Mesenchymal stem cell (in vitro differentiated cells and primary cell): ENCODE measurements around the gene UROS.

Source experiments
- DNase-seq: peaks from one replicate; pipeline ENCODE4 v3.0.0-alpha.2; 2013
- H2AFZ ChIP-seq: one replicate; pipeline ENCODE4 v1.6.1; 2013; ENCODE audit warnings: low read depth, mild to moderate bottlenecking, control low read depth, inconsistent platforms, low read length, moderate library complexity
- H2AK5ac ChIP-seq: 2 replicates; pipeline ENCODE4 v1.6.1; 2013; ENCODE audit warnings: low read length, moderate library complexity, mild to moderate bottlenecking, inconsistent platforms; ENCODE audit not compliant: severe bottlenecking
- H2BK120ac ChIP-seq: one replicate; pipeline ENCODE4 v1.6.1; 2013; ENCODE audit warnings: low read depth, mild to moderate bottlenecking, inconsistent platforms, low read length, moderate library complexity
- H2BK12ac ChIP-seq, 2 experiments: one replicate each; pipeline ENCODE4 v1.6.1; 2013; ENCODE audit warnings: inconsistent platforms in 2 of 2, low read length in 2 of 2, mild to moderate bottlenecking in 2 of 2, moderate library complexity in 2 of 2, control low read depth in 1 of 2
- H2BK15ac ChIP-seq: one replicate; pipeline ENCODE4 v1.6.1; 2013; ENCODE audit warnings: mild to moderate bottlenecking, low read depth, inconsistent platforms; ENCODE audit not compliant: poor library complexity, severe bottlenecking
- H2BK5ac ChIP-seq: 2 replicates; pipeline ENCODE4 v1.6.1; 2013; ENCODE audit warnings: low read depth, mild to moderate bottlenecking, low read length, control low read depth, inconsistent platforms; ENCODE audit not compliant: poor library complexity, severe bottlenecking
- H3K14ac ChIP-seq, 2 experiments: one replicate each; pipeline ENCODE4 v1.6.1; 2013; ENCODE audit warnings: inconsistent platforms in 2 of 2, low read length in 2 of 2, control low read depth in 1 of 2, mild to moderate bottlenecking in 1 of 2, moderate library complexity in 1 of 2
- H3K18ac ChIP-seq, 2 experiments: one replicate each; pipeline ENCODE4 v1.6.1; 2013; ENCODE audit warnings: inconsistent platforms in 2 of 2, low read length in 2 of 2, control low read depth in 1 of 2, low read depth in 1 of 2, mild to moderate bottlenecking in 1 of 2
- H3K23ac ChIP-seq, 2 experiments: one replicate each; pipeline ENCODE4 v1.6.1; 2013; ENCODE audit warnings: inconsistent platforms in 2 of 2, low read length in 2 of 2, mild to moderate bottlenecking in 2 of 2, moderate library complexity in 2 of 2, control low read depth in 1 of 2
- H3K27ac ChIP-seq: 2 replicates; pipeline ENCODE4 v1.5.1; 2013; ENCODE audit warnings: mild to moderate bottlenecking, moderate library complexity, low read length, control low read depth, inconsistent platforms; ENCODE audit not compliant: poor library complexity, severe bottlenecking
- H3K27me3 ChIP-seq, 2 experiments: 2 replicates each; pipeline versions ENCODE4 v1.6.1 to v1.7.0; 2013; ENCODE audit warnings: low read length in 2 of 2, mild to moderate bottlenecking in 2 of 2, moderate library complexity in 2 of 2, control low read depth in 1 of 2, inconsistent platforms in 1 of 2; ENCODE audit not compliant: control insufficient read depth in 1 of 2, insufficient read depth in 1 of 2
- H3K36me3 ChIP-seq, 2 experiments: 2 replicates each; pipeline versions ENCODE4 v1.6.1 to v1.7.0; 2013; ENCODE audit warnings: low read length in 2 of 2, control low read depth in 1 of 2, inconsistent platforms in 1 of 2, low read depth in 1 of 2, mild to moderate bottlenecking in 1 of 2; ENCODE audit not compliant: insufficient read depth in 2 of 2, control insufficient read depth in 1 of 2
- H3K4ac ChIP-seq, 2 experiments: one replicate each; pipeline ENCODE4 v1.6.1; 2013; ENCODE audit warnings: inconsistent platforms in 2 of 2, low read length in 2 of 2, mild to moderate bottlenecking in 2 of 2, moderate library complexity in 2 of 2, control low read depth in 1 of 2, low read depth in 1 of 2
- H3K4me1 ChIP-seq: 2 replicates; pipeline ENCODE4 v1.6.1; 2013; ENCODE audit warnings: low read depth, low read length, control low read depth; ENCODE audit not compliant: control insufficient read depth, insufficient read depth
- H3K4me2 ChIP-seq: 2 replicates; pipeline ENCODE4 v1.6.1; 2013; ENCODE audit warnings: low read length, mild to moderate bottlenecking, inconsistent platforms; ENCODE audit not compliant: poor library complexity, severe bottlenecking
- H3K4me3 ChIP-seq, 2 experiments: 2 replicates each; pipeline versions ENCODE4 v1.5.1 to v1.7.0; 2013; ENCODE audit warnings: low read length in 2 of 2, mild to moderate bottlenecking in 2 of 2, control low read depth in 1 of 2, low read depth in 1 of 2; ENCODE audit not compliant: insufficient read depth in 1 of 2
- H3K79me1 ChIP-seq: replicated peaks from 2 replicates; pipeline ENCODE4 v1.6.1; 2013; ENCODE audit warnings: mild to moderate bottlenecking, control low read depth, low read length, inconsistent platforms; ENCODE audit not compliant: poor library complexity, severe bottlenecking
- H3K9ac ChIP-seq: 2 replicates; pipeline ENCODE4 v1.7.0; 2013; ENCODE audit warnings: mild to moderate bottlenecking, low read length, moderate library complexity
- H3K9me3 ChIP-seq: 2 replicates; pipeline ENCODE4 v1.7.0; 2013; ENCODE audit warnings: mild to moderate bottlenecking, low read length; ENCODE audit not compliant: control insufficient read depth
- H4K8ac ChIP-seq: one replicate; pipeline ENCODE4 v1.6.1; 2013; ENCODE audit warnings: inconsistent platforms, mild to moderate bottlenecking, low read length, moderate library complexity
- H4K91ac ChIP-seq: one replicate; pipeline ENCODE4 v1.6.1; 2013; ENCODE audit warnings: mild to moderate bottlenecking, low read length, inconsistent platforms
- WGBS: methylation state at CpG from one replicate; pipeline ENCODE4 v1.1.7; 2013; ENCODE audit warnings: mixed read lengths; 5-methylcytosine and 5-hydroxymethylcytosine counted together

The UROS gene

GRCh38 chr10:125756196-125756595, 66.9 kb downstream of the UROS start:
- Histone ChIP-seq H3K23ac (no peak overlapping the region), H2BK5ac (no peak overlapping the region), H2BK120ac (no peak overlapping the region), H2AFZ (no peak overlapping the region), H3K4me2 (no peak overlapping the region), H3K18ac (no peak overlapping the region), H2BK15ac (no peak overlapping the region), H2BK12ac (no peak overlapping the region), H3K36me3 (peaks cover 28 to 96% of the 10 kb centered on the region in 2 experiments), H3K4ac (no peak overlapping the region), H3K27ac (no peak overlapping the region), H3K79me1 (peaks cover 24% of the 10 kb centered on the region), H4K91ac (no peak overlapping the region), H3K27me3 (no peaks in the 10 kb centered on the region), H3K9ac (no peak overlapping the region), H4K8ac (no peak overlapping the region), H2AK5ac (no peak overlapping the region), H3K14ac (no peak overlapping the region), H3K9me3 (no peaks in the 10 kb centered on the region), H3K4me3 (no peak overlapping the region), H3K4me1 (no peaks in the 10 kb centered on the region)
- 95% methylated on average over 5 of the region's 5 CpGs for WGBS
- DNase-seq, result no peak

- Histone ChIP-seq H4K8ac (no peak overlapping the region), H3K14ac (no peak overlapping the region), H2AFZ (no peak overlapping the region), H3K4me3 (no peak overlapping the region), H3K4me1 (no peaks in the 10 kb centered on the region), H3K9me3 (no peaks in the 10 kb centered on the region), H3K27ac (no peak overlapping the region), H2AK5ac (no peak overlapping the region), H2BK5ac (no peak overlapping the region), H2BK15ac (no peak overlapping the region), H3K4me2 (no peak overlapping the region), H3K4ac (no peak overlapping the region), H3K18ac (no peak overlapping the region), H3K36me3 (peaks cover 32 to 97% of the 10 kb centered on the region in 2 experiments), H3K79me1 (peaks cover 9% of the 10 kb centered on the region), H3K23ac (no peak overlapping the region), H3K9ac (no peak overlapping the region), H2BK120ac (no peak overlapping the region), H4K91ac (no peak overlapping the region), H3K27me3 (no peaks in the 10 kb centered on the region), H2BK12ac (no peak overlapping the region)
- no peak for DNase-seq
- 98% methylated on average over 4 of the region's 5 CpGs for WGBS
These were observed 75.6 kb downstream of the UROS start for GRCh38 chr10:125747417-125747816.

GRCh38 chr10:125744909-125745308, 78.1 kb downstream of the UROS start:
- H2AFZ ChIP-seq, result no peak overlapping the region
- no peak overlapping the region for H2AK5ac ChIP-seq
- H3K4ac ChIP-seq, result no peak overlapping the region
- no peak overlapping the region for H3K4me3 ChIP-seq
- no peaks in the 10 kb centered on the region for H3K79me1 ChIP-seq
- H2BK15ac ChIP-seq, result no peak overlapping the region
- no peak overlapping the region for H4K8ac ChIP-seq
- no peak overlapping the region for H3K27ac ChIP-seq
- no peak overlapping the region for H2BK12ac ChIP-seq
- H3K4me1 ChIP-seq, result no peaks in the 10 kb centered on the region
- H3K27me3 ChIP-seq, result no peaks in the 10 kb centered on the region
- no peak overlapping the region for H3K23ac ChIP-seq
- 100% methylated on average over 2 of the region's 2 CpGs for WGBS
- no peak overlapping the region for H3K14ac ChIP-seq
- no peak overlapping the region for H3K18ac ChIP-seq
- peaks cover 35 to 96% of the 10 kb centered on the region in 2 experiments for H3K36me3 ChIP-seq
- no peak for DNase-seq
- no peak overlapping the region for H2BK5ac ChIP-seq
- H2BK120ac ChIP-seq, result no peak overlapping the region
- H3K9me3 ChIP-seq, result no peaks in the 10 kb centered on the region
- H4K91ac ChIP-seq, result no peak overlapping the region
- H3K9ac ChIP-seq, result no peak overlapping the region
- H3K4me2 ChIP-seq, result no peak overlapping the region

- Histone ChIP-seq H3K4me3 (no peak overlapping the region), H2AK5ac (no peak overlapping the region), H2BK15ac (no peak overlapping the region), H2BK5ac (no peak overlapping the region), H2BK12ac (no peak overlapping the region), H3K27me3 (no peaks in the 10 kb centered on the region), H3K14ac (no peak overlapping the region), H3K9me3 (no peaks in the 10 kb centered on the region), H3K79me1 (peaks cover 2% of the 10 kb centered on the region), H3K9ac (no peak overlapping the region), H4K91ac (no peak overlapping the region), H3K27ac (no peak overlapping the region), H3K4ac (no peak overlapping the region), H3K36me3 (peaks cover 34 to 96% of the 10 kb centered on the region in 2 experiments), H3K4me2 (no peak overlapping the region), H2BK120ac (no peak overlapping the region), H4K8ac (no peak overlapping the region), H3K4me1 (no peaks in the 10 kb centered on the region), H2AFZ (no peak overlapping the region), H3K23ac (no peak overlapping the region), H3K18ac (no peak overlapping the region)
- peak; percentile 7 for DNase-seq
- no CpG with 5 or more reads among the region's 2 CpGs for WGBS
These were observed 80.6 kb downstream of the UROS start for GRCh38 chr10:125742465-125742864.
